Neuron (in vitro differentiated cells): Measurements from ENCODE around the gene RAPGEF4.

Experiments used
- H2AFZ ChIP-seq: one replicate; pipeline ENCODE4 v1.6.1; 2013; ENCODE audit warnings: low read depth, mild to moderate bottlenecking, inconsistent platforms, low read length, moderate library complexity
- H3K27me3 ChIP-seq: one replicate; pipeline ENCODE4 v1.6.1; 2013; ENCODE audit warnings: low read length; ENCODE audit not compliant: insufficient read depth
- H3K36me3 ChIP-seq: one replicate; pipeline ENCODE4 v1.6.1; 2013; ENCODE audit warnings: low read length; ENCODE audit not compliant: insufficient read depth
- H3K4me1 ChIP-seq: one replicate; pipeline ENCODE4 v1.6.1; 2013; ENCODE audit warnings: low read length; ENCODE audit not compliant: insufficient read depth
- H3K4me3 ChIP-seq: 2 replicates; pipeline ENCODE4 v1.5.1; 2013; ENCODE audit warnings: mild to moderate bottlenecking, low read length, moderate library complexity
- H3K9me3 ChIP-seq: one replicate; pipeline ENCODE4 v1.6.1; 2013; ENCODE audit warnings: low read length

The RAPGEF4 gene

DNA sequence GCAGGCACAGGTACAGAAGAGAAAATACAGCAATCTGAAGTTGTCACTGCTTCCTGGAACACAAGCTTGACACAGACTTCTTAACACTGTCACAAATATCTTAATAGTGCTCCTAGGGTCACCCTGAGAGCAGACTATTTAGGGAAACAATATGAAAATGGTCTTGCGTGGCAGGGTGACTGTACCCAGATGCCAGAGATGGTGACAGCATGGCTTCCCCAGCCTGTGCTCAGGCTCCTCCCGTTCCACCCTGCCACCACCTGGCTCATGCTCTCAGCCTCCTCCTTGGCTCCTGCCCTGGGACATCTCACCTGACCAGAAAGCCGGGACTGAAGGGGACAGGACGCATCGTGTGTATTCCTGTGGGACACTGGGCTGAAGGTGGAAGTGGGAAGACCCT, 111.5 kb downstream of the RAPGEF4 start:
- no peak overlapping the region for H2AFZ ChIP-seq
- no peaks in the 10 kb centered on the region for H3K36me3 ChIP-seq
- H3K27me3 ChIP-seq = no peaks in the 10 kb centered on the region
- H3K9me3 ChIP-seq = peaks cover 2% of the 10 kb centered on the region
- H3K4me1 ChIP-seq = no peaks in the 10 kb centered on the region
- no peak overlapping the region for H3K4me3 ChIP-seq

- no peaks in the 10 kb centered on the region for H3K27me3 ChIP-seq
- no peak overlapping the region for H3K4me3 ChIP-seq
- H2AFZ ChIP-seq = no peak overlapping the region
- no peaks in the 10 kb centered on the region for H3K36me3 ChIP-seq
- H3K4me1 ChIP-seq = no peaks in the 10 kb centered on the region
- H3K9me3 ChIP-seq = peaks cover 2% of the 10 kb centered on the region
Measured at GRCh38 chr2:172848519-172848918, 112.9 kb downstream of the RAPGEF4 start.

DNA sequence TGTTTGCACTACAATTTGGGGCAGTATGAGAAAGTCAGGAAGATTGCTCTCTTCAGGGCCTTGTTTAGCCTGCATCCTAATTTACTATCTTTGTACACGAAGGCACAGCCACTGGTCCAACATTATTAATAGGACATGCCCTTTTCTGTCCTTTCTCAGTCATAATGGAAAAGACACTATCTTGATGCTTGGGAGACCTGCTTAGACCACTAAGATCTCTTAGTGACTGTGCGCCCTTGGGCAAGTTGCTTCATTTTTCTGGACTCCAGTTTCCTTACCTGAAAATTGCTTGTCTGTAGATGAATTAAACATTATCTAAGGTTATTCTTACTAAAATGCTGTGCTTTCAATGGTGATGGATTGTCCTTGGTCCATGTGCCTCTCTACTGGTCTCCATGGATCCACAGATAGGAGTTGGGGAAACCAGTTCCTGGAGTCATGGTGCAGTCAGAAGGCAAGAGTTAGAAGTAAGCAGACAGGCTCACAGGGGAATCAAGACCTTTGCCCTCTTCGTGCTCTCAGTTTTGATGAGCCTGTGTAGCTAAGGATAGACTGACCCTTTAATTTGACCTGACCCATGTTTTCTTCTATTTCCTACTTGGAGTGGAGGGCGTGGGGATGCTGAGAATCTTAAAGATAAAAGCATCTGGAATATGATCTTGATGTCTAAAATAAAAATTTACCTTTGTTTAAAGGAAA, 114.0 kb downstream of the RAPGEF4 start:
- Histone ChIP-seq H3K36me3 (no peaks in the 10 kb centered on the region), H2AFZ (no peak overlapping the region), H3K4me3 (no peak overlapping the region), H3K9me3 (peaks cover 2% of the 10 kb centered on the region), H3K4me1 (no peaks in the 10 kb centered on the region), H3K27me3 (no peaks in the 10 kb centered on the region)

- Histone ChIP-seq H2AFZ (no peak overlapping the region), H3K27me3 (no peaks in the 10 kb centered on the region), H3K4me3 (no peak overlapping the region), H3K4me1 (no peaks in the 10 kb centered on the region), H3K9me3 (peaks cover 2% of the 10 kb centered on the region), H3K36me3 (no peaks in the 10 kb centered on the region)
Measured at GRCh38 chr2:172855588-172855987, 119.9 kb downstream of the RAPGEF4 start.

DNA sequence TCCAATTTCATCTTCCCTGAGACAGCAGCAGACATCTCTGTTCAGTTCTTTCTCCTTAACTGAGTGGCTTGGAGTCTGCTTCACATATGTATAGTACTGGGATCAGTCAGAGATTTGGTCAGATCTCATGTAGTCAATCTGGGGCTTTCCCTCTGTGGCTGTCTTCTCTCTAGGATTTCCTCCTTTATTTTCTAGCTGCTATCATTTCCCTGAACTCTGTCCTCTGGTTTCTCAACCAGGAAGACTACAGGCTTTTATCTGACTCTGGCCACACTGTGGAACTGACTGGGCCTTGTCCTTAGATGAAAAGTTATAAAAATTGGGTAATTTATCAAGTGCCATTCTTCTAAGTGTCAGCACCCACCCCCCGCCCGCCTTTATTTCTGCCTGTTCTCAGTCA, 121.0 kb downstream of the RAPGEF4 start:
- no peak overlapping the region for H2AFZ ChIP-seq
- H3K9me3 ChIP-seq = no peaks in the 10 kb centered on the region
- no peaks in the 10 kb centered on the region for H3K4me1 ChIP-seq
- no peaks in the 10 kb centered on the region for H3K27me3 ChIP-seq
- H3K4me3 ChIP-seq = no peak overlapping the region
- H3K36me3 ChIP-seq = no peaks in the 10 kb centered on the region

DNA sequence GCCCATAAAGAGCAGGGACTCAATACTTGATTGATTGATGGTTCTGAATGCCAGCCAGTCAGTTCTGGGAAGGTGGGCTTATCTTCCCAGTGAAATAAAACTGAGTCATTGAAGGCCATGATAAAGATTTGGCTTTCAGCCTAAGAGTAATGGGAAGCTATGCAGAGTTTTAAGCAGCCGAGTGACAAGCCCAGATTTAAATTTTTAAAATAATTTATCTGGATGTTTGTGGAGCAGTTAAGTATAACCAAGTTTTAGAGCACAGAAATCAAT, 122.8 kb downstream of the RAPGEF4 start:
- H3K4me3 ChIP-seq = no peak overlapping the region
- H2AFZ ChIP-seq = no peak overlapping the region
- no peaks in the 10 kb centered on the region for H3K4me1 ChIP-seq
- no peaks in the 10 kb centered on the region for H3K9me3 ChIP-seq
- H3K36me3 ChIP-seq = no peaks in the 10 kb centered on the region
- no peaks in the 10 kb centered on the region for H3K27me3 ChIP-seq

- Histone ChIP-seq H3K4me1 (no peaks in the 10 kb centered on the region), H3K9me3 (no peaks in the 10 kb centered on the region), H3K27me3 (no peaks in the 10 kb centered on the region), H3K4me3 (no peak overlapping the region), H2AFZ (no peak overlapping the region), H3K36me3 (no peaks in the 10 kb centered on the region)
Measured at GRCh38 chr2:172859581-172860335, 124.1 kb downstream of the RAPGEF4 start.

GRCh38 chr2:172860336-172860707, 124.7 kb downstream of the RAPGEF4 start:
- Histone ChIP-seq H3K27me3 (no peaks in the 10 kb centered on the region), H3K4me3 (no peak overlapping the region), H3K4me1 (no peaks in the 10 kb centered on the region), H3K9me3 (no peaks in the 10 kb centered on the region), H3K36me3 (no peaks in the 10 kb centered on the region), H2AFZ (no peak overlapping the region)

DNA sequence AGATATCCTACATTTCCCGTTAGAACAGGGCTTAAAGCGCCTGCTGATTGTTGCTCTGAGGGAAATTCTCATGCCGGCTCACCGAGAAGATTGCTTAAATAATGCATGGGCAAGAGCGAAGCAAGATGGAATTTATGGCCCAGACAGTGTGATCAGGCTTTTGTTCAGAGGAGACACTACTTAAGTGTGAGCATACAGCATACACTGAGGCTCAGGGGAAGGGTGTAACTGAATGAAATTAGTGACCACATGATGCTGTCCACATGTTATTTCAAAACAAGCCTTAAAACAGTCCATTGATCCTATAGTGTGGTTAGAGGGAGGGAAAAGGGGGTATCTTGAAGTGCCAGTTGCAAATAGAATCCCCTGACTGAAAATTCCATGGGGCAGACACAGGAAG, 125.5 kb downstream of the RAPGEF4 start:
- H3K36me3 ChIP-seq = no peaks in the 10 kb centered on the region
- H3K4me3 ChIP-seq = no peak overlapping the region
- H2AFZ ChIP-seq = no peak overlapping the region
- H3K27me3 ChIP-seq = no peaks in the 10 kb centered on the region
- H3K4me1 ChIP-seq = no peaks in the 10 kb centered on the region
- H3K9me3 ChIP-seq = no peaks in the 10 kb centered on the region

- Histone ChIP-seq H2AFZ (no peak overlapping the region), H3K4me1 (no peaks in the 10 kb centered on the region), H3K36me3 (no peaks in the 10 kb centered on the region), H3K27me3 (no peaks in the 10 kb centered on the region), H3K4me3 (no peak overlapping the region), H3K9me3 (no peaks in the 10 kb centered on the region)
Measured at GRCh38 chr2:172861656-172862476, 126.2 kb downstream of the RAPGEF4 start.

GRCh38 chr2:172863341-172863740, 127.7 kb downstream of the RAPGEF4 start:
- H3K4me1 ChIP-seq = no peaks in the 10 kb centered on the region

DNA sequence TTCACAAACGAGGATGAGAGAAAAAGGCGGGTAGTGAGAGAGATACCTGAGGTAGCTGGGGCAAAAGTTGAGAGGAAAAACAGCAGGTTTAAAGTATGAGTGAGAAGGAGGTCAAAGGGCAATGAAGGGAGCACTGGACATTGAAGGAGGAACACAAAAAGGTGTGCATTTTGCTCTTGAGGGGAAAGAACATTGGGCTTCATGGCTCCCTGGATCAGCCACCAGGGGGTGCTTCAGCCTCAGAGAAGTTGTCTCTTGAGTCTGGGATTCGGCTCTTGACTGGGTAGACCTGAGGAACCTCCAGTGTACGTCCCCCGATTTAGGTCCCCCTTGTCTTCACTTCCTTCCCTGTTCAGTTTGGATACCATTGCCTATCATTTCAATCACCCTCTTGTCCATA, 128.5 kb downstream of the RAPGEF4 start:
- H2AFZ ChIP-seq = no peak overlapping the region
- H3K4me1 ChIP-seq = no peaks in the 10 kb centered on the region
- H3K9me3 ChIP-seq = no peaks in the 10 kb centered on the region
- no peaks in the 10 kb centered on the region for H3K27me3 ChIP-seq
- H3K36me3 ChIP-seq = no peaks in the 10 kb centered on the region
- H3K4me3 ChIP-seq = no peak overlapping the region

More at GRCh38 chr2:172863341-172863740, 127.7 kb downstream of the RAPGEF4 start:
- no peaks in the 10 kb centered on the region for H3K9me3 ChIP-seq
- H3K4me3 ChIP-seq = no peak overlapping the region
- no peak overlapping the region for H2AFZ ChIP-seq
- H3K27me3 ChIP-seq = no peaks in the 10 kb centered on the region
- H3K36me3 ChIP-seq = no peaks in the 10 kb centered on the region

GRCh38 chr2:172865422-172865821, 129.8 kb downstream of the RAPGEF4 start:
- H3K4me3 ChIP-seq = no peak overlapping the region
- no peak overlapping the region for H2AFZ ChIP-seq
- H3K4me1 ChIP-seq = no peaks in the 10 kb centered on the region
- no peaks in the 10 kb centered on the region for H3K36me3 ChIP-seq
- no peaks in the 10 kb centered on the region for H3K27me3 ChIP-seq
- H3K9me3 ChIP-seq = no peaks in the 10 kb centered on the region
